Left ventricle myocardium superior (tissue), 1 donor: ENCODE results near the gene GPX4. TPM values are rescaled to one million over a fixed set of nuclear protein-coding genes. Genes with fewer than 3 reads are reported as not detected.
A peak's percentile ranks its signal among the peaks of the same experiment; 100 is the strongest.

ENCODE experiments used
- ATAC-seq: fragments of 200-7000 bp; cut with Tn5 transposase; one replicate; pipeline ENCODE4 v1.9.1; 2020; ENCODE audit warnings: mild to moderate bottlenecking, moderate library complexity
- DNase-seq: peaks from one replicate; pipeline ENCODE4 v3.0.0-alpha.2; 2020
- intact Hi-C: fragments of 100-400 bp; cut with micrococcal nuclease; formaldehyde crosslinking; loops from one replicate; pipeline ENCODE4 v1.11.0; 2022
- total RNA-seq: library from RNA; stranded (reverse); fragmentation: NEBNext Ultra II Directional; extraction: Animal tissue kit (Norgen Biotek cat#: 25700); gene quantifications from one replicate; pipeline ENCODE4 v1.2.1, GENCODE V29; 2021
- donor health status: DM: no; HTN: yes; CAD: no; lungs with severe emphysema.

The GPX4 gene
- total RNA-seq, 1 donor from 2014 or later, result 337 TPM

DNA sequence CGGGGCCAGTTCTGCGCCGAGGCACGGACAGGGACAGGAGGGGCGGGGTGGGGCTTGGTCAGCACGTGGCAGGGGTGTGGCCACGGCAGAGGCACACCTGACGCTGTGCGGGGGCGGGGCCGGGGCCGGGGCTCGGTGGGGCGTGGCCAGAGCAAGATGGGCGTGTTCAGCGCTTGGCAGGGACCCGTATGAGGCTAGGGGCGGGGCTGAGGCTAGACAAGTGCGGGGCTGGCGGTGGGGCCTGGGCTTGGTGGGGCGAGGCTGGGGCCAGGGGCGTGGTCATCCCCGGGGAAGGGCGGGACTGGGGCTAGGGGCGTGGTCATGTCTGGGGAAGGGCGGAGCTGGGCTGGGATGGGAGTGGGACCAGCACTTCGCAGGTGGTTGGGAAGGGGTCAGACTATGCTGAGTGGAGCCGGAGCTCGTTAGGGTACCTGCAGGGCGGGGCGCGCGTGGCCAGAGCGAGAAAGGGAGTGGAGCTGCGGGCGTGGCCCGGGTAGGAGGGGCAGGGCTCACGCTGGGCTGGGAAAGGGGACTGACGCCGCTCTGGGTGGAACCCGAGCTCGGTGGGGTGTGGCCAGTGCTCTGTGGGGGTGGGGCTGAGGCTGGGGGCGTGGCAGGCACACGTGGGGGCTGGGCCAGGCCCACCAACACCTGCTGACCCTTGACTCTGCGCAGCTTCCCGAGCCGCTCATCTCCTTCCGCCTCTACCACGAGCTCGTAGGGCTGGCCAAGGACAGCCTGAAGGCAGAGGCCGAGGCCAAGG lies 21.4 kb upstream of the GPX4 start:
- ATAC-seq (peak; percentile 56), DNase-seq (peak; percentile 60)
- intact Hi-C loops, result no loop called here

DNA sequence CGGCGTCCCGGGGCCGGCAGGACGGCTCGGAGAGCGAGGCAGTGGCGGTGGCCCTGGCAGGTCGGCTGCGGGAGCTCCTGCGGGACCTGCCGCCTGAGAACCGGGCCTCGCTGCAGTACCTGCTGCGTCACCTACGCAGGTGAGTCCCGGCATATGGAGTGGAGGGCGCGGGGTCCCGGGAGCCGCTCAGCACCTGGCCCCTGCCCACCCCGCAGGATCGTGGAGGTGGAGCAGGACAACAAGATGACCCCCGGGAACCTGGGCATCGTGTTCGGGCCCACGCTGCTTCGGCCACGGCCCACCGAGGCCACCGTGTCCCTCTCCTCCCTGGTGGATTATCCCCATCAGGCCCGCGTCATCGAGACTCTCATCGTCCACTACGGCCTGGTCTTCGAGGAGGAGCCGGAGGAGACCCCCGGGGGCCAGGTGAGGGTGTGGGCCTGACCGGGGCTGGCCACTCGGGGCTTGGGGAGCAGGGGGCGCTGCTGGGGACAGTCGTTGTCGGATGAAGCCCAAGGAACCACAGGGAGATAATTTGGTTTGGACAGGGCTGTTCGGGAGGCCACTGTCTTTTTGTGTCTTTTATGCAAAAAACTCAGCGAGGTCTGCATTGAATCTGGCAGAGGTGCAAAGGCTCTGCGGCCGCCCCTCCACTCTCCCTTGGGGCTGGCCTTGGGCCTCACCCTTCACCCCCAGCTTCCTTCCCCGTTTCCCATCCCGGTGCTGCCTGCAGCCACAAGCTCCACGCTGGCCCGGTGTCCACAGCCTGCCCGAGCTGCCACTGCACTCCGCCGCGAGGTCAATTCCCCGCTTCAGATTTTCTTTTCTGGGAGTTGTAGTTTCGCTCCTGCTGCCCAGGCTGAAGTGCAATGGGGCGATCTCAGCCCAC lies 20.6 kb upstream of the GPX4 start:
- intact Hi-C loops, result no loop called here

DNA sequence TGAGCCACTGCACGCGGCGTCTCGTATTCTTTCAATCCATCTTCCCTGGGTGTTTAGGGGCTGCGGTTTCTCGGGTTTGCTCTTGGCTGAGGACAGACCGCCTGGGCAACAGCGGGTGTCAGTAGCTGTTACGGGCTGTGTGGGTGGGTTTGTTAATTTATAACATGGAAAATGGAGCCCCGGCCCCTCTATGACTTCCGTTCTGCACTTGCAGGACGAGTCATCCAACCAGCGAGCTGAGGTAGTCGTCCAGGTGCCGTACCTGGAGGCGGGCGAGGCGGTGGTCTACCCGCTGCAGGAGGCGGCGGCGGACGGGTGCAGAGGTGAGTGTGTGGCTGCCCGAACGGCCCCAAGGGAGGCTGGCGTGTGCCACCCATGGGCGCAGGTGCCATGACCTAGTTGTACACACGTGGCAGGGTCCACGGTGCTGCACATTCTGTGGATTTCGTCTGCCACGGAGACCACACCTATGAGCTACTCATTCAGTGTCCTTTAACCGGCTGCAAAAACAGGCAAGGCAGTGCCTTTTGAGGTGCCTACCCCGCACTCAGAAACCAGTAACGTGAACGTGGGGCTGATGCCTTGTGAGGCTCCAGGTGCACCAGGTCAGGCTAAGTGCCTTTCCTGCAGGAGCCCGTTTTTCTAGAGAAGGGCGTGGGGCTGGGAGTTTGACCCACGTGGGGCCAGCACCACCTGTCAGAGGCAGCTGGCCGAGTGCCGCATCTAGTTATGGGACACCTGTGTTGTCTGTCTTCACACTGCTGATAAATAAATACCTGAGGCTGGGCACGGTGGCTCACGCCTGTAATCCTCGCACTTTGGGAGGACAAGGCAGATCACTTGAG lies 19.5 kb upstream of the GPX4 start:
- no peak for ATAC-seq
- DNase-seq, result peak; percentile 29
- intact Hi-C loops, result no loop called here

More for the DNA sequence above, 20.6 kb upstream of the GPX4 start:
- peak; percentile 27 for DNase-seq
- ATAC-seq, result no peak

DNA sequence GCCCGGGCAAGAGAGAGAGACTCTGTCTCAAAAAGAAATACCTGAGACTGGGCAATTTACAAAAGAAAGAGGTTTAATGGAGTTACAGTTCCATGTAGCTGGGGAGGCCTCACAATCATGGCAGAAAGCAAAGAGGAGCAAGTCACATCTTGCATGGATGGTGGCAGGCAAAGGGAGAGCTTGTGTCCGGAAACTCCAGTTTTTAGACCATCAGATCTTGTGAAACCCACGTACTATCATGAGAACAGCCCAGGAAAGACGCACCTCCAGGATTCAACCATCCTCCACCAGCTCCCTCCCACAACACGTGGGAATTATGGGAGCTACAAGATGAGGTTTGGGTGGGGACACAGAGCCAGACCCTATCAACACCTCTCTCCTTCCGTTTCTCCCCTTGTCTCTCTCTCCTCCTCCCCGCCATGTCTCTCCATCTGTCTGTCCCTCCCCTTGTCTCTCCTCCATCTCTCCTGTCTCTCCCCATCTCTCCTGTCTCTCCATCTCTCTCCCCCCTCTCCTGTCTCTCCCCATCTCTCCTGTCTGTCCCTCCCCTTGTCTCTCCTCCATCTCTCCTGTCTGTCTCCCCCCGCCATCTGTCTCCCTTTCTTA lies 18.6 kb upstream of the GPX4 start:
- no peak for DNase-seq
- no peak for ATAC-seq
- intact Hi-C loops, result no loop called here

DNA sequence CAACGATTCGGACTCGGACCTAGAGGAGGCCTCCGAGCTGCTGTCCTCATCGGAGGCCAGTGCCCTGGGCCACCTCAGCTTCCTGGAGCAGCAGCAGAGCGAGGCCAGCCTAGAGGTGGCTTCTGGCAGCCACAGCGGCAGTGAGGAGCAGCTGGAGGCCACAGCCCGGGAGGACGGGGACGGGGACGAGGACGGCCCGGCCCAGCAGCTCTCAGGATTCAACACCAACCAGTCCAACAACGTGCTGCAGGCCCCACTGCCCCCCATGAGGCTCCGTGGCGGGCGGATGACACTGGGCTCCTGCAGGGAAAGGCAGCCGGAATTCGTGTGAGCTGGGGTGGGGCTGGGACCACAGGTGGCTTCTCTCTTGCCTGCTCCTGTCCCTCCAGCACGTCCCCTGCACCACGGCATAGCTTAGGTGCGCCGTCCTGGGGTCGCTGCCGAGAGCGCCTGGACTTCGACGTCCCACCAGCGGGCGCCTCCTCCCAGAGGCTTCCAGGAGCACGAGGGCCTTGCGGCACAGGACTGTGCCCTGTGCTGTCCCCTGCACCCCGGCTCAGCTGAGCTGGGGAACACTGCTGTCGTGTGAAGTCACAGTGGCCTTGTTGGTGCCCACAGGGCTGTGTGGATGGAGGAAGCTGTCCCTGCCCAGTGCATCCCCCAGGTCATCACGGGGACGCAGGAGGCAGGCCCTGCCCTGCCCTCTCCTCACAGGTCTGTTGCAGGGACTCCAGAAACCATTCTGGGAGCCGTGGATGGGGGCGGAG lies 17.9 kb upstream of the GPX4 start:
- DNase-seq, result peak; percentile 30
- ATAC-seq, result no peak
- intact Hi-C loops, result no loop called here

DNA sequence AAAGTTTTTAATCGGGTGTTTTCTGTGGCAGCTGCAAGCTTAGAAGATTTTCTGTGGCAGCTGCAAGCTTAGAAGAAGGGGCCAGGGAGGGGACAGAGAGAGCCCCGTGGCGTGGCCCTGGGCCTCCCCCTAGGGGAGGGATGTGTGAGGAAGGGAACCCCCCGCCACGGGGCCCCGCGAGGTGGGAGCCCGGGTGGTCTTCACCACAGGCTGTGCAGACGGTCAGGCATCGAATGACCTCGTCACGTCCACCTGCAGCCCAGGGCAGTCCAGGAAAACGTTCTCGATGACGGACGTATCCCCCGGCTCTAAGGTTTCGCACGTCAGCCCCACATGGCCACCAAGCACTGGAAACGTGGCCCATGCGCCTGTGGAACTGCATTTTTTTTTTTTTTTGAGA lies 17.2 kb upstream of the GPX4 start:
- intact Hi-C loops, result no loop called here
- DNase-seq, result no peak
- ATAC-seq, result no peak

DNA sequence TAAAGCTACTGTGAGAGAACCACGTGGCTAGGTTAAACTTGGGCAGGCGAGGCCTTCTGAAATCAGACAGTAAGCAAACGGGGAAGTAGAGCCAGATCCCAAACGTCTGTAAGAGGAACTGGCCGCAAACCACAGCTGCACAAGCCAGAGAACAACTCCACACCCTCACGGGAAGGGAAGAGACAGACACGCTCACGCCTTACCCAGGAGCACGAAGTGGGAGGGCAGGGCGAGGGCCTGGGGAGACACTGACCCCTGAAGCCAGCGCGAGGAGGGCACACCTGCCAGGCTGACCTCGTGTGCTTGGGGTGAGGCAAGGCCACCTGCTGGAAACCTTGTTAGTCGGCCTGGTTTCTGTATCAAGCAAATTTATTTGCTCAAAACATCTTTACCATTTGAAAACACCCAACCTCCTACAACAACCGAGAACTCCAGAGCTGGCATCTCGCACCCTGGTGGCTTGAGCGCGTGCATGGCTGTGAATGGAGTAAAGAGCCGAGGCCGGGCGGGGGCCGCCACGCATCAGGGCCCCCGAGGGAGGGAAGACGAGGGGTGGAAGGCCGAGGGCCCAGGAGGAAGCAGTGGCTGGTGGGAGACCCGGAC lies 15.9 kb upstream of the GPX4 start:
- DNase-seq (peak; percentile 42), ATAC-seq (peak; percentile 58)
- intact Hi-C loops, result no loop called here

DNA sequence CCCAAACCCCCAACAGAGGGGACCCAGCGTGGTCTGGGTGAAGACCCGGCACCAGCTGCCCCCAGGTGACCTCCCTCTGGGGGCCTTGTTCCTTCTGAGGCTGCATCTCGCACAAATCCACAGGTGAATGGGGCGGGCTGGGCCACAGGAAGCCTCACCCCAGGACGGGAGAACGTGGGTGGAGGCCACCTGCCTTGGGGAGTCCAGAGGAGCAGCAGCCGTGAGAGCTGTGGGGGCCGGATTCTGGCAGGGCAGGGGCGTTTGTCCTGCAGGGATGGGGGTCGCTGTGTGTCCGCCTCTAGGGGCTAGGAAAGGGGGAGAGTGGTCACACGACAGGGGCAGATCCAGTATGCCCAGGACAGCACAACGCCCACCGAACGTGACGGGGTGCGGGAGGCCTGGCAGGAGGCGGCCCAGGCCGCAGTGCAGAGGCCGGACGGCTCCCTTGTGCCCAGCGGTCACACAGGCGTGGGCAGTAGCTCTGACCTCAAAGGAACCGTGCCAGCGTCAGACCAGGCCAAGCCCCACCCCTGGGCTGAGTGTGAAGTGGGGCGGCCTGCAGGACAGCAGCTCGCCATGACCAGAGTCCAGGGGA lies 15.3 kb upstream of the GPX4 start:
- DNase-seq (no peak), ATAC-seq (peak; percentile 46)
- intact Hi-C loops, result no loop called here

DNA sequence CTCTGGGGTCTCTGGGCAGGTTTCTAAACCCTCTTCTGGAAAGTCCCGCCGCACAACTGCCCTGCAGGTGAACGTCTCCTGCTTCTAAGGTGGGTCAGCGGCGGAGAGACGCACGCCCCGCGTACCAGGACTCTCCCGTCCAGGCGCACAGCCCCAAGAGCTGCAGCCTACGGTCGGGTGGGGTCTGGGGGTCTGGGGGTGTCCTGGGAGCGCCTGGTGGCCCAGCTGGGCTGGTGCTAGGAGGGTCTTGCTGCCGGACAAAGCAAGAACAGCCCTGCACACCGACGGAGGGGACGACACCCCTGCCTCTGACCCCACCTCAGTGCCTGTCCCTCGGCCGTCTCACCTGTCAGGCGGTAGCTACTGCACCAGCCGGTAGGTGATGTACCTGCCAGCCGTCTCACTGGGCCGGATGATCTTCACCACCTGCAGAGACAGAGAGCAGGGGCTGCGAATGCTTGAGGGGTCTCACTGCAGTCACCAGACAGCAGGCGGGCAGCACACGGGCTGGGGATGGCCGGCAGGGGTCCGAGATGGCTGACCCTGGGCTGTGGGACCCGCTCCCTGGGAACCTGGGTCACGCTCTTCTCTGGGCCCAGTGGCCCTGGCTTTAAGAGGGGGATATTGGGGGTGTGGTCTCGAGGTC lies 14.5 kb upstream of the GPX4 start:
- intact Hi-C loops, result no loop called here
- no peak for ATAC-seq
- no peak for DNase-seq

DNA sequence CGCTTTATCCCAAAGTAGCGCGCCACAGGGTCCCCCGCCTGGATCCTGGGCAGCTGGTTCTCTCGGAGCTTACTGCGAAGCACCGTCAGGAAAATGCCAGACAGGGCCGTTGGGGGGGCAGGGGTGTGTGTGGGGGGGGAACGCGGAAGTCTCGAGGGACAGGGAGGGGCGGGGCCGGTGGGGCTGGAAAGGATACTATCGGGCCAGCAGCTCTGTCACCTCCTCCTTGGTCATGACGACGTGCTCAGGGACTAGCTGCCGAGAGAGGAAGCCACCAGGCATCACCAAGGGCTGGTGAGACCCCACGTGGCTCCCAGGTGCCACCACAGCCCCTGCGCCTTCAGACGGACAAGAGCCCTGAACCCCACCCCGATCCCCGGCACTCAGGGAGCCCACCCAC lies 13.9 kb upstream of the GPX4 start:
- ATAC-seq, result no peak
- peak; percentile 34 for DNase-seq
- intact Hi-C loops, result no loop called here

DNA sequence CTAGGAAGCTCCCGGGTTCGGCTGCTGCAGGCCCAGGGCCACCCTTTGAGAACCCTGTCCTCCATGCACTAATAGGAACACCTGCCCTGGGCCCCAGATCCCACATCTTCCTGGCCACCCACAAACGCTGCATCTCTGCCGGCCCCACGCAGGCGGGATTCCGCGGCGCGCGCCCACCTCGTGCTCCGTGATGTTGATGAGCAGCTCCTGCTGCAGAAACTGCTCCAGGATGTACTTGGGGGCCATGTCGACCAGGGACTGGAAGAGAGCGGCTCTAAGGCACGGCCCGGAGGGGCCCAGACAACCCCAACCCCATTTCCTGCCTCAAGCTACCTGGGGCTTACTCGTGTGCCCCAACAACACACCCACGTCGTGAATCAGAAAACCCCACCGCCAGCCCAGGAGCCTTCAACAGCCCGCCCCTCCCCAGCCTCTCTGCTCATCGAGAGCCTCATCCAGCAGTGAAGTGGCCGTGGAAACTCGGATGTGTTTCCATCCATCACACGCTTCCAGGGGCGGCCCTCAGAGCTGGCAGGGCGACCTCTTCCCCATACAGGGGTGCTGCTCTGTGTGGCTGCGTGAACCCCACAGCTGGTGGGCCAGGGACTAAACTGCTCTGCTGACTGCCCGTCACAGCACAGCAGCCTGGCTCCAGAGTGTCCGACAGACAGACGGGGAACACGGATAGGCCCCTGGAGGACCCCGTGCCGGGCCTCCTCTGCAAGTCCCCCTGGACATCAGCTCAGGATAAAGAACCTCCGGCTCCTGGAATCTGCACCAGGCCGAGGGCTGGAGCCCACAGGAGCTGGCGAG lies 12.9 kb upstream of the GPX4 start:
- intact Hi-C loops, result no loop called here
- ATAC-seq (no peak), DNase-seq (no peak)

DNA sequence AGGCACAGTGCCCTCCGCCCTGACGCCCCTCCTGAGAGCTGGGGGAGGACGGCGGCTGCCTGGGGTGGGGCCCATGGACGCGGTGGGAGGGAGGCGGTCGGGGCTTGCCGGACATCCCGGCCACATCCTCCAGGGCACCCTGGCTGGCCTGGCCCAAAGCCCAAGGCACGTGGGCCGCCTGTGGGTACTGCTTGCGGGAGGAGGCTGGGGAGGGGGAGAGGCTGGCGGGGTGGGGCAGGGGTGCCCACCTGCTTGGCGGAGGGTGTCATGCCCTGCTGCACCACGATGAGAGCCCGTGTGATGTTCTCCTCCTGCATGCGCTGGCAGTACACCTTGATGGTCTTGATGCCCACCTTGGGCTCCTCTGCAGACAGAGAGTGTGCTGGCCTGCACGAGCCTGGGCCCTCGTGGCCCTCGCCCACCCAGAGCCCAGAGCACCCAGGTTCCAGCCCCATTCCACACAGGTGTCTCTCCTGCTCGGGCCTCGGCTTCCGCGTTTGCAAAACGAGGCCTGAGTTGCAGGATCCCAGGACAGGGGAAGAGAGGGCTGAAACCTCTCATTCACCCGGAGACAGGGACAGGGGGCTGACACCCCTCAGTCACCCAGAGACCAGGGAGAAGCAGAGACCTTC lies 12.1 kb upstream of the GPX4 start:
- ATAC-seq, result no peak
- intact Hi-C loops, result no loop called here
- DNase-seq, result peak; percentile 39

DNA sequence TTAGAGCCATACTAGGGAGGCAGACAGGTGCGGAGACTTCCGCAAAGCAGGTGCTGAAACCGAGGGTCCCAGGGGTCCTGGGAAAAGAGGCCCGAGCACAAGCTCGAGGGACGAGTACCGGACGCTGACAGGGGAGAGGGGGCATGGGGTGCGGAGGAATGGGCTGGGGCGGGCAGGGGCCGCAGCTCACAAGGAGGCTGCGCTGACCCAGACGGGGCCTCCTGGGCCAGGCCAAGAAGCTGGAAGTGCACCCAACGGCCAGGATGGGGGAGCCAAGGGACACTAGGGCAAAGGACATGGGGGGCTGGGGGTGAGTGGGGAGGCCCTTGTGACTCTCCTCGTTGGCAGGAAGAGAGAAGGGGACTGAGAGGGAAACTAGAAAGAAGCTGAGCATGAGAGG lies 10.5 kb upstream of the GPX4 start:
- intact Hi-C loops, result no loop called here
- DNase-seq, result no peak
- ATAC-seq, result no peak

DNA sequence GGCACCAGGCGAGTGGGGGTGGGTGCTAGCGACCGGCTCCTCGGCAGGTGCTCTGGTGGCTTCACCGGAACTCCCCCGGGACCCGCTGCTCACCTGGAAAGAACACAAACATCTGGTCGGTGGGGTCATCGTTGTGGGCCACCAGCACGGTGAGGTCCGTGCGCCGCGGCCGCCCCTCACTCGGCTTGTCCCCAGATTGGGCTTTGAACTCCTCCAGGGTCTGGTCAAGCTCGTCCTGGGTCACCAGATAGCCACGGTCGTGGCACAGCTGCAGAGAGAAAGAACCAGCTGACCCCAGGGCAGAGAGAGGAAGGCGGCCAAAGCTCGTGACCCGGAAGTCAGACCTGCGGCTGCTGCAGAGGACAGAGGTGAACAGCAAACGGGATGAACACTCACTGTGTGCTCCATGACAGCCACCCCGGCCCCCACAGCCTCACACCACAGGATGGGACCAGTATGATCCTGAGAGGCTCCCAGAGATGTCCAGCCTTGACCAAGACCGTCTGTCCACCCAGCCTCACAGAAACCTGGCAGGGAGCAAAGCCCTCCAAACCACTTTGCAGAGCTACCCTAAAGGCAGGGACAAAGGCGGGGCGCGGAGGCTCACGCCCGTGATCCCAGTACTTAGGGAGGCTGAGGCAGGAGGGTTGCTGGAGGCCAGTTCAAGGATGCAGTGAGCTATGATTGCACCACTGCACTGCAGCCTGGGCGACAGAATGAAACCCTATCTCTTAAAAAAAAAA lies 9.8 kb upstream of the GPX4 start:
- no peak for ATAC-seq
- intact Hi-C loops, result no loop called here
- peak; percentile 29 for DNase-seq

DNA sequence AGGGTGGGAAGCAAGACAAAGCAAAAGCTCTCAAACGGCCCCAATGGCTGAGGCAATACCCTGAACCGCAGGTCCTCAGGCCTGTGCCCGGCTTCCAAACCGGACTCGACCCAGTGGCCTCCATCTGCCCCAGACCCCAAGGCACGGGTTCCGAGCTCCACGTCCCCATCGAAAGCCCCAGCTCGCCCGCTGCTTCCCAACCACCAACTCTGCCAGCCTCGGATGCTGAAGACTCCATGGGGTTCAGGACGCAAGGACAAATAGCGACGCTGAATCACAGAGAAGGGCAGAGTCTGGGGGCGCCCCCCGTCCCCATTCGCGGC lies 9.2 kb upstream of the GPX4 start:
- no peak for ATAC-seq
- no peak for DNase-seq
- intact Hi-C loops, result no loop called here
